ENCODE data around the gene CERKL. TPM values are rescaled to one million over a fixed set of nuclear protein-coding genes. Genes with fewer than 3 reads are reported as not detected.

The CERKL gene
- total RNA-seq, 1 donor from 2014 or later = not detected

- peak; percentile 33 for DNase-seq
Observed at GRCh38 chr2:181517685-181518301, 139.1 kb downstream of the CERKL start.

GRCh38 chr2:181516992-181517391, 139.9 kb downstream of the CERKL start:
- DNase-seq = no peak

DNA sequence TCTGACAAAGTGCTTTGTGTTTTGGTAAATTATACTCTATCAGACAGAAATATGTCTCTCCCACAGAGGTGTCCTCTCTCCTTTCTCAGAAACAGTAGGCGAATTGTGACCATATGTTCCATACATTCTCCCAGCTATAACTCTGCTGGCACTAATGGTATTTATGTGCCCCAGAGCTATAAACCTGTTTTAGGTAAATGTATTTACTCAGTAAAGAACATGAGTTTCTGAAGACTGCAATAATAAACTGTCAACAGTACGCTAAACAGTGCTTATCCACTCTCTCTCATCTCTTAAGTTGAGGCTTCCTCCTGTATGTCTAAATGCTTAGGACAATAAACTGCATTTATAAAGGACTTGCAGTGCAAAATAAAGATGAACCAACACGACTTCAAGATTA, 141.2 kb downstream of the CERKL start:
- DNase-seq = no peak

GRCh38 chr2:181500201-181500600, 156.7 kb downstream of the CERKL start:
- DNase-seq = no peak

- no peak for DNase-seq
Observed at GRCh38 chr2:181499231-181499630, 157.7 kb downstream of the CERKL start.

Other genes starting within 250 kb of the CERKL start
- 16.6 TPM for gene ITGA4, start 199.7 kb downstream of the CERKL start, total RNA-seq
- not detected for gene NEUROD1, start 23.4 kb upstream of the CERKL start, total RNA-seq
- 138 TPM for gene ITPRID2, start 234.6 kb upstream of the CERKL start, total RNA-seq

Measured in tongue (tissue), 2 donors.